Right lobe of liver (tissue), 4 donors: ENCODE results near the gene CIITA.

ENCODE experiments used
- CTCF ChIP-seq, 4 donors: fragments of 200-600 bp in 3 of 4; fragments of 450-650 bp in 1 of 4; IDR thresholded peaks; one replicate each; pipeline versions ENCODE4 v1.5.1 to v1.8.0; 2016 to 2022; ENCODE audit warnings: antibody characterized with exemption in 4 of 4, mild to moderate bottlenecking in 2 of 4
- POLR2A ChIP-seq: fragments of 450-650 bp; IDR thresholded peaks from one replicate; pipeline ENCODE4 v1.6.1; 2017; ENCODE audit warnings: antibody characterized with exemption, mild to moderate bottlenecking
- donor health status: DM: no; HTN: no; CAD: no.
- donor health status: DM: no; HTN: no; CAD: no.
- donor health status: DM: no; HTN: yes; CAD: no.

- TF ChIP-seq POLR2A (no peak), CTCF (IDR thresholded peaks at IDR 0.05) (no peak)
Measured at GRCh38 chr16:10984509-10984908, 107.5 kb downstream of the CIITA start.
